SIG-M5 (cell line): ENCODE results near the gene PRKAR2A.
"Not testable (repeated sequence)": the region's sequence is repeated elsewhere in the genome, so short reads cannot be mapped to it uniquely, and the experiment has no call there.

Experiments
- DNase-seq: peaks from one replicate; lab custom pipeline; 2025; lab: John Stamatoyannopoulos, UW

PRKAR2A gene

GRCh38 chr3:48835650-48836366 lies 11.9 kb downstream of the PRKAR2A start:
- DNase-seq, result no peak

GRCh38 chr3:48832684-48833083 lies 15.0 kb downstream of the PRKAR2A start:
- DNase-seq, result no peak

DNA sequence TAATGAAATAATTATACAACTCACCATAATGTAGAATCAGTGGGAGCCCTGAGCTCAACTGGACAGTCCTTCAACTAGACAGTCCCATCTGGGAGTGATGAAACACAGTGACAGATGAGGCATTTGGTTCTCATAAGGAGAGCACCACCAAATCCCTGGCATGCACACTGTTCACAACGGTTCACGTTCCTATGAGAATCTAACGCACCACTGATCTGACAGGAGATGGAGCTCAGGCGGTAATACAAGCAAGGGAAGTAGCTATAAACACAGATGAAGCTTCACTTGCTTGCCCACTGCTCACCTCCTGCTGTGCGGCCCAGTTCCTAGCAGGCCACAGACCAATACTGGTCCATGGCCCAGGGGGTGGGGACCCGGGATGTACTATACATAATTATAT lies 17.0 kb downstream of the PRKAR2A start:
- no peak for DNase-seq

- not testable (repeated sequence) for DNase-seq
Observed at GRCh38 chr3:48829525-48829924, 18.1 kb downstream of the PRKAR2A start.

DNA sequence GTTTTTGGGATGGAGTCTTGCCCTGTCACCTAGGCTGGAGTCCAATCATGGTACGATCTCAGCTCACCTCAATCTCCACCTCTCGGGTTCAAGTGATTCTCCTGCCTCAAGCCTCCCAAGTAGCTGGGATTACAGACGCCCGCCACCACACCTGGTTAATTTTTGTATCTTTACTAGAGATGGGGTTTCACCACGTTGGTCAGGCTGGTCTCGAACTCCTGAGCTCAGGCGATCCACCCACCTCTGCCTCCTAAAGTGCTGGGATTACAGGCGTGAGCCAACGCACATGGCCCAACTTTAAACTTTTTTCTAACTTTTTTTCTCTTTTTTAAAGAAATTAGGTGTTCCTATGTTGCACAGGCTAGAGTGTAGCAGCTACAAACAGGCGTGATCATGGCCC lies 19.8 kb downstream of the PRKAR2A start:
- DNase-seq, result not testable (repeated sequence)

DNA sequence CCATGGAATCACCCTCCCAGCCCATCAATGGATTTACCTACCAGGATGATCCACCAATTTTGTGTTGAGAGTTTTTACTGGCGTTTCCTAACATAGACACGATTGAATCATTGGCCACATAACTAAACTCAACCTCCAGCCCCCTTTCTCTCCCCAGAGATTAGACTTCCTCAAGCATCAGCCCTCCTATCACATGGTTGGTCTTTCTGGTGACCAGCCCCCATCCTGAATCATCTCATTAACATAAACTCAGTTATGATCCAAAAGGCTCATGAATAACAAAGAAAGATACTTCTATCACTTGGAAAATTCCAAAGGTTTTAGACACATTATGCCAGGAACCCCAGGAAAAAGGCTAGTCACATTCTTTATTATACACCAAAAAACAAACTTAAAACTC lies 21.2 kb downstream of the PRKAR2A start:
- no peak for DNase-seq

GRCh38 chr3:48820612-48821324 lies 26.9 kb downstream of the PRKAR2A start:
- DNase-seq, result no peak

DNA sequence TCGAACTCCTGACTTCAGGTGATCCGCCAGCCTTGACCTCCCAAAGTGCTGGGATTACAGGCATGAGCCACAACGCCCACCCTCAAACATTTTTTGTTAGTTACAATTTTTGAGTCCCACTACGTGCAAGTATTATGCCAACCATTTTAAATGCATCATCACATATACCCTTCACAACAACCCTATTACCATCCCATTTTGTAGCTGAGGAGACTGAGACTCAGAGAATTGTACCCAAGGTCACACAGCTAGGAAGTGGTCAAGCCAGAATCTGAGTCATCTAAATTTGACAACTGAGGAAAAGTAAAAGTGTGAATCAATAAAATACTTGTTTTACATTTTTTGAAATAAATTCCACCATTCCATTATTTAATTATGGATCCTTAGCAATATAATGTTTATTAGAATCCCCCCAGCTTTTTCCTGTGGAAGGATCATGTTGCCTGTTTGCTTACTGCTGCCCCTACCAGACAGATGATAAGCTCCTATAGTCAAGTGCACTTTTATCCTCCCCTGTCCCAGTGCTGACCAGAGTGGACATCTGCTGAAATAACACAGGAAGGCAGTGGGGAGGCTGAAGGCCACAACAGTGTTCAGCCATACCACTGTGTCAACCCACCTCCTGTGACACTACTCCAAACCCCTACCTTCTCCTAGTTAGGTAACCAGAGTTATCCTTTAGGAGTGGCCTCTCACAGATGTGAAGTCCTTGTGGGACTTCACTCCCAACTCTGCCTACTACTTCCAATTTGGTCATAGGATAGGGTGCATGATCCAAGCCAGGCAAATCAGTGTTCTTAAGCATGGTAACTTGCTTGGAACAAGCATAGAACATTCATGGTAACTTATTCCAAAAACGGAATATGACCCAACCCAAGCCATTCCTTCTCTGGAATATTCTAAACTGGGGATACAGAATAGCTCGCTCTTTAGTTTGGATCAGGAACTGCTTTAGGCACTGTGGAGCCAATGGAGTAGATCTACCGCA lies 28.1 kb downstream of the PRKAR2A start:
- DNase-seq, result no peak

- DNase-seq, result no peak
Observed at GRCh38 chr3:48811524-48811923, 36.1 kb downstream of the PRKAR2A start.

DNA sequence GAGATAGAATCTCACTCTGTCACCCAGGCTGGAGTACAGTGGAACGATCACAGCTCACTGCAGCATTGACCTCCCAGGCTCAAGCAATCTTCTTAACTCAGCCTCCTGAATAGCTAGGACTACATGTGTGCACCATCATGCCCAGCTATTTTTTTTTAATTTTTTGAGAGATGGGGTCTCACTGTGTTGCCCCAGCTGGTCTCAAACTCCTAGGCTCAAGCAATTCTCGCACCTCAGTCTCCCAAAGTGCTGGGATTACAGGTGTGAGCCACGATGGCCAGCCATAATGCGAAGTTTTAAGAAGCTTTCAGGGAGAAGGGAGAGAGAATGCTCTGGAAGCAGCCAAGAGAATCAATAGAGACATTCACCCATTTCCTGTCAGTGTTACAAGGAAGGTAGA lies 42.7 kb downstream of the PRKAR2A start:
- no peak for DNase-seq

- DNase-seq, result not testable (repeated sequence)
Observed at GRCh38 chr3:48800831-48801230, 46.8 kb downstream of the PRKAR2A start.

DNA sequence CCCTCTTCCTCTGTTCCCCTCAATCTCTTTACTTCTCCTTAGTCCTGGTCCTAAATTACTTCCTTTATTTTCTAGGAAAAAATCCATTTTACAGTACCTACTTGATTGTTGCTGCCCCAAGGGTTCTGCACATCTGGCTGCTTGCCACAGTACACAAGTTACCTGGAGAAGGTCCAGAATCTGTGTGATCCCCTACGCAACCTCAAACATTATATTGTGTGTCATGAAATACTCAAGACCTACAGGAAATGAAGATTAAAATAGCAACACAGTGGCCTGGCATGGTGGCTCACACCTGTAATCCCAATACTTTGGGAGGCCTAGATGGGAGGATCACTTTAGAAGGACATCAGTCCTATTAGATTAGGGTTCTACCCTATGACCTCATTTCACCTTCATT lies 48.7 kb downstream of the PRKAR2A start:
- DNase-seq, result no peak

DNA sequence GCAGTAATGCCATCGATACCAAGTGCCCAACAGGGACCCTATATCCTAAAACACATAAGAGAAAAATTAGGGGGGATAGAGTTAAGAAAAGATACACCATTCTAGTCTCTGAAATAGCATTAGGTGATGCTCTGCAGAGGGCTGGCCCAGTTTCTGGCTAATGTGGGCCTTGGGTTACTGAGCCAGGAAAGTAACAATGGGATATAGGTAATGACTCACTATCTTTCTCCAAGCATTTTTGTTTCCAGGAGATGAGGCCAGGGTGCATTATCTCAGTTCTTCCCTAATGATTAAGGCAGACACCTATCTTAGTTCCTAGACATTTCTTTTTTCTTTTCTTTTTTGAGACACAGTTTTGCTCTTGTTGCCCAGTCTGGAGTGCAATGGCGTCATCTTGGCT lies 50.0 kb downstream of the PRKAR2A start:
- no peak for DNase-seq

- DNase-seq, result no peak
Observed at GRCh38 chr3:48795997-48796732, 51.5 kb downstream of the PRKAR2A start.

GRCh38 chr3:48793484-48793883 lies 54.2 kb downstream of the PRKAR2A start:
- not testable (repeated sequence) for DNase-seq

DNA sequence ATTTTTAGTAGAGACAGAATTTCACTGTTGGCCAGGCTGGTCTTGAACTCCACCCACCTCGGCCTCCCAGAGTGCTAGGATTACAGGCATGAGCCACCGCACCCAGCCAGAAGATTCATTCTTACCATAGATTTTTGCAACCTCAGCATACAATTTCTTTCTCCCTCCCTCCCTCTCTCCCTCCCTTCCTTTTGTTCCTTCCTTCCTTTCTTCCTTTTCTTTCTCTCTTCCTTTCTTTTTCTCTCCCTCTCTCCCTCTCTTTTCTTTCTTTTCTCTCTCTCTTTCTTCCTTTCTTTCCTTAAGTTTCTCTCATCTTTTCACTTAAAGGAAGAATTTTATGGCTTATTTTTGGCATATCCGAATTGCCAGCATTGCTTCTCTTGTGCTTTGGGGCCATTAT lies 58.0 kb downstream of the PRKAR2A start:
- DNase-seq, result no peak

- no peak for DNase-seq
Observed at GRCh38 chr3:48788544-48789162, 59.0 kb downstream of the PRKAR2A start.

GRCh38 chr3:48784426-48785120 lies 63.1 kb downstream of the PRKAR2A start:
- no peak for DNase-seq

- no peak for DNase-seq
Observed at GRCh38 chr3:48783304-48783703, 64.4 kb downstream of the PRKAR2A start.

DNA sequence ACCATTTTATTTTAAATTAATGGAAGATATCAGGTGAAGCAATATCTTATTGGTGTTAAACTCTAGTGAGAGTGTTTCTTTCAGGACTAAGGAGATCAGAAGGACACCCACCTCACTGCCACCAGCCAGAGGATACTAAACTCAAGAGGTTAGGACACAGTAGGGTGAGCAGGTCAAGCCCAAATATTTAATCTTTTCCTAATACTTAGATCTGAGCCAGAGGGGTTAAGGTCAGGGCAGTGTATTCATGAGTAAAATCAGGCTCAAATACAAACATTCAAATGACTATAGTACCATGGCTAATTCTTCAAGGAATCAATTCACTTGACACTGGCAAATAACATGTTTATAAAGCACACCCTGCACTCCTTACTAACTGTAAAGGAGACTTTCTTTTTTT lies 65.6 kb downstream of the PRKAR2A start:
- no peak for DNase-seq

- not testable (repeated sequence) for DNase-seq
Observed at GRCh38 chr3:48778565-48778964, 69.1 kb downstream of the PRKAR2A start.
